GM12875 (cell line): ENCODE results near the gene PAPSS2.
"Not testable (repeated sequence)": the region's sequence is repeated elsewhere in the genome, so short reads cannot be mapped to it uniquely, and the experiment has no call there.

Experiments used
- H3K4me3 ChIP-seq: one replicate; pipeline ENCODE4 v1.5.1; 2011; ENCODE audit warnings: low read depth, low read length, control low read depth
- CTCF ChIP-seq: IDR thresholded peaks from 2 replicates; pipeline ENCODE4 v1.5.1; 2011; ENCODE audit warnings: low read depth, mild to moderate bottlenecking, control low read depth, inconsistent platforms, low read length, moderate library complexity, borderline replicate concordance; ENCODE audit not compliant: insufficient read depth

The PAPSS2 gene

GRCh38 chr10:87721781-87722180 is 62.1 kb downstream of the PAPSS2 start:
- H3K4me3 ChIP-seq, result no peak overlapping the region
- no peak for TF ChIP-seq CTCF

GRCh38 chr10:87722716-87723115 is 63.0 kb downstream of the PAPSS2 start:
- no peak for TF ChIP-seq CTCF
- no peak overlapping the region for H3K4me3 ChIP-seq

- no peak for TF ChIP-seq CTCF
- no peak overlapping the region for H3K4me3 ChIP-seq
These were observed 63.8 kb downstream of the PAPSS2 start for GRCh38 chr10:87723500-87723899.

GRCh38 chr10:87724789-87725188 is 65.1 kb downstream of the PAPSS2 start:
- no peak overlapping the region for H3K4me3 ChIP-seq

GRCh38 chr10:87729940-87730339 is 70.3 kb downstream of the PAPSS2 start:
- H3K4me3 ChIP-seq, result no peak overlapping the region
- no peak for TF ChIP-seq CTCF

More at GRCh38 chr10:87724789-87725188, 65.1 kb downstream of the PAPSS2 start:
- no peak for TF ChIP-seq CTCF

- no peak overlapping the region for H3K4me3 ChIP-seq
- TF ChIP-seq CTCF, result no peak
These were observed 73.4 kb downstream of the PAPSS2 start for GRCh38 chr10:87733081-87733480.

- peak; percentile 70 for TF ChIP-seq CTCF
- H3K4me3 ChIP-seq, result no peak overlapping the region
These were observed 75.5 kb downstream of the PAPSS2 start for GRCh38 chr10:87734987-87735827.

- H3K4me3 ChIP-seq, result not testable (repeated sequence)
These were observed 78.6 kb downstream of the PAPSS2 start for GRCh38 chr10:87738253-87738652.
